Measurements from ENCODE around the gene PRRT3. TPM values are rescaled to one million over a fixed set of nuclear protein-coding genes. Genes with fewer than 3 reads are reported as not detected.

PRRT3 gene
- total and polyA plus RNA-seq, 9 of the 15 experiments (the other 6 are each of a cell fraction or from before 2014, with no cell fraction given): 0.06 to 1.9 (median 1.2) TPM

DNA sequence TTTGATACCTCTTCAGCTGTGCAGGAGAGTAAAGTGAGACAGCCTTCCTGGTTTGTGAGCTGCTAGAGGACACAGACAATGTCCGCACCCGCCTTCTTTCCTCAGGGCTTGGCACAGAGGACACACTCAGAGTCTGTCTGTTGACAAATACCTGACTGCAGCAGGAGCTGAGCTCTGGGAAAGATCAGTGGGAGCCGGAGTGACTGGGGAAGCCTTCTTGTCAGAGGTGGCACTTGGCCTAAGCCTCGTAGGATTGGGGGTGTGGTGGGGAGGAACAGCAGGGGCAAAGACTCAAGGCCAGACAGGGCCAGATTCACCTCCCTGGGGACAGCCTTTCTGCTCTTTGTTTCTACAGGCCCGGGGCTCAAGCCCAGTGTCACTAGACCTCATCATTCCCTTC is 38.6 kb downstream of the PRRT3 start:
- DNase-seq (ENCODE audit: extremely low read depth in 1 of 4, low spot score in 3 of 4) (no peak), ATAC-seq (no peak), FAIRE-seq (no peak)
- ChIA-PET POLR2A (interaction anchor here (1.0 to 3.6 kb wide), 8 partner anchors 8 to 64 kb away, joined by 3 to 28 read pairs (median 6); partner anchors contain the start of genes CRELD1 and IL17RE), CTCF (ENCODE audit: low intra/inter-chr PET ratio) (no interaction called here)
- Histone ChIP-seq H2AFZ (ENCODE audit: low read depth, low read length) (peak overlapping the region; percentile 7; the same call in 1 of the 2 replicates), H3K4me2 (ENCODE audit: insufficient read depth, low read length) (no peak overlapping the region), H3K36me3 (ENCODE audit: control insufficient read depth, insufficient read depth, low read length) (no peaks in the 10 kb centered on the region), H3K4me3 (no peak overlapping the region), H3K27me3 (ENCODE audit: control insufficient read depth in 2 of 2, insufficient read depth in 2 of 2, low read length in 2 of 2) (no peaks in the 10 kb centered on the region), H3K9ac (ENCODE audit: insufficient read depth in 1 of 2, low read depth in 2 of 2, low read length in 2 of 2) (peak overlapping the region in 1 of 2 experiments; percentile 41; a peak in 1 of 4 replicates), H3K9me1 (ENCODE audit: control insufficient read depth, insufficient read depth, low read length) (peaks cover 3% of the 10 kb centered on the region), H4K20me1 (replicated peaks; ENCODE audit: control insufficient read depth, insufficient read depth, low read length) (no peaks in the 10 kb centered on the region), H3K9me3 (replicated peaks; ENCODE audit: control insufficient read depth, insufficient read depth, low read depth, low read length) (no peaks in the 10 kb centered on the region), H3K4me1 (replicated peaks in 1 of 2; ENCODE audit: control insufficient read depth in 2 of 2, insufficient read depth in 2 of 2, low read length in 2 of 2) (peaks cover 30 to 49% of the 10 kb centered on the region in 2 experiments), H3K79me2 (ENCODE audit: control insufficient read depth, insufficient read depth, low read length) (no peaks in the 10 kb centered on the region), H3K27ac (ENCODE audit: extremely low read depth, low read depth, low read length) (no peak overlapping the region)
- BruUV-seq (replicated peaks): no TSS peak
- intact Hi-C loops (cut with micrococcal nuclease) (no loop called here), in situ Hi-C loops (cut with MboI) (no loop called here)
- WGBS (ENCODE audit: insufficient coverage, low coverage, missing lambda C conversion rate): 81% methylated on average over 5 of the region's 5 CpGs
- TF ChIP-seq ZNF76 (CRISPR knock-in tag; IDR thresholded peaks at IDR 0.05; ENCODE audit: borderline replicate concordance): no peak
- no peak for TF ChIP-seq CBFA2T3 (IDR thresholded peaks at IDR 0.05)
- TF ChIP-seq NFRKB (IDR thresholded peaks at IDR 0.05; ENCODE audit: low read depth): no peak
- TF ChIP-seq ZFX (CRISPR knock-in tag; IDR thresholded peaks at IDR 0.05): no peak
- no peak for TF ChIP-seq ZNF551 (CRISPR knock-in tag; IDR thresholded peaks at IDR 0.05)
- TF ChIP-seq, protein P1, sequence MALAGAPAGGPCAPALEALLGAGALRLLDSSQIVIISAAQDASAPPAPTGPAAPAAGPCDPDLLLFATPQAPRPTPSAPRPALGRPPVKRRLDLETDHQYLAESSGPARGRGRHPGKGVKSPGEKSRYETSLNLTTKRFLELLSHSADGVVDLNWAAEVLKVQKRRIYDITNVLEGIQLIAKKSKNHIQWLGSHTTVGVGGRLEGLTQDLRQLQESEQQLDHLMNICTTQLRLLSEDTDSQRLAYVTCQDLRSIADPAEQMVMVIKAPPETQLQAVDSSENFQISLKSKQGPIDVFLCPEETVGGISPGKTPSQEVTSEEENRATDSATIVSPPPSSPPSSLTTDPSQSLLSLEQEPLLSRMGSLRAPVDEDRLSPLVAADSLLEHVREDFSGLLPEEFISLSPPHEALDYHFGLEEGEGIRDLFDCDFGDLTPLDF (CRISPR knock-in tag; IDR thresholded peaks at IDR 0.05): no peak
- no peak for TF ChIP-seq ZNF764 (CRISPR knock-in tag; IDR thresholded peaks at IDR 0.05; ENCODE audit: low read depth)
- no peak for TF ChIP-seq MAZ (CRISPR knock-in tag; conservative IDR thresholded peaks at IDR 0.05 in 1 of 2, IDR thresholded peaks at IDR 0.05 in 1 of 2)
- TF ChIP-seq ZNF586 (CRISPR knock-in tag; conservative IDR thresholded peaks at IDR 0.05): no peak
- no peak for TF ChIP-seq NRF1 (conservative IDR thresholded peaks at IDR 0.05 in 1 of 2, IDR thresholded peaks at IDR 0.05 in 1 of 2)
- TF ChIP-seq NFIX (CRISPR knock-in tag; IDR thresholded peaks at IDR 0.05; ENCODE audit: low read depth): no peak

All from K562 (cell line).